Esophagus muscularis mucosa (tissue), 4 donors: ENCODE measurements around the gene ENDOU. TPM values are rescaled to one million over a fixed set of nuclear protein-coding genes. Genes with fewer than 3 reads are reported as not detected.
A peak's percentile ranks its signal among the peaks of the same experiment; 100 is the strongest.

Source experiments
- DNase-seq: peaks from one replicate; pipeline ENCODE4 v3.0.0-alpha.2; 2017; ENCODE audit errors: extremely low spot score
- H3K27ac ChIP-seq, 4 donors: fragments of 200-600 bp; sonication (generic); replicated peaks in 1 of 4; 1 replicate in 3 of 4; 2 replicates in 1 of 4; pipeline ENCODE4 v1.5.1; 2016 to 2019; ENCODE audit warnings: mild to moderate bottlenecking in 1 of 4
- H3K27me3 ChIP-seq, 4 donors: fragments of 200-600 bp; sonication (generic); one replicate each; pipeline versions ENCODE4 v1.5.1 to v1.6.0; 2016 to 2019
- H3K36me3 ChIP-seq, 4 donors: fragments of 200-600 bp; sonication (generic); one replicate each; pipeline ENCODE4 v1.5.1; 2016 to 2019
- H3K4me1 ChIP-seq, 4 donors: fragments of 200-600 bp; sonication (generic); one replicate each; pipeline ENCODE4 v1.5.1; 2016 to 2019
- H3K4me3 ChIP-seq, 4 donors: fragments of 200-600 bp; sonication (generic); 1 replicate in 2 of 4; 2 replicates in 2 of 4; pipeline ENCODE4 v1.5.1; 2016 to 2019; ENCODE audit warnings: mild to moderate bottlenecking in 4 of 4, moderate library complexity in 1 of 4
- H3K9me3 ChIP-seq, 4 donors: fragments of 200-600 bp; sonication (generic); 1 replicate in 3 of 4; 2 replicates in 1 of 4; pipeline ENCODE4 v1.5.1; 2016 to 2019
- EP300 ChIP-seq: sonication (generic); formaldehyde crosslinking; IDR thresholded peaks from one replicate; pipeline ENCODE4 v1.6.1; 2017; ENCODE audit warnings: antibody characterized with exemption
- POLR2A ChIP-seq: fragments of 450-650 bp; IDR thresholded peaks from one replicate; pipeline ENCODE4 v1.6.1; 2017; ENCODE audit warnings: antibody characterized with exemption, moderate library complexity, mild to moderate bottlenecking, low read depth
- POLR2AphosphoS5 ChIP-seq, 2 donors: sonication (generic); formaldehyde crosslinking; IDR thresholded peaks; one replicate each; pipeline ENCODE4 v1.6.1; 2017; ENCODE audit warnings: antibody characterized with exemption in 2 of 2
- WGBS: methylation state at CpG from one replicate; pipeline ENCODE4 v1.1.5; 2018; 5-methylcytosine and 5-hydroxymethylcytosine counted together
- intact Hi-C: fragments of 100-400 bp; cut with DNase I; formaldehyde crosslinking; loops from one replicate; pipeline ENCODE4 v1.15.1; 2023
- total RNA-seq, 4 donors: library from RNA; depleted of rRNA; stranded (reverse); fragments of >200 nt; gene quantifications; one replicate each; pipeline versions ENCODE4 v1.1.0 to v1.2.1, GENCODE V29; 2016
- TF ChIP-seq, protein P1 (sequence below), 3 experiments: fragments of 200-600 bp in 2 of 3; fragments of 450-650 bp in 1 of 3; sonication (generic) in 2 of 3; IDR thresholded peaks; one replicate each; pipeline ENCODE4 v1.5.1; 2017 to 2019; ENCODE audit warnings: antibody characterized with exemption in 3 of 3, mild to moderate bottlenecking in 2 of 3, moderate library complexity in 1 of 3

ENDOU gene
- total RNA-seq, 4 donors from 2014 or later, result 0.39 to 2.0 TPM; not detected in 2

DNA sequence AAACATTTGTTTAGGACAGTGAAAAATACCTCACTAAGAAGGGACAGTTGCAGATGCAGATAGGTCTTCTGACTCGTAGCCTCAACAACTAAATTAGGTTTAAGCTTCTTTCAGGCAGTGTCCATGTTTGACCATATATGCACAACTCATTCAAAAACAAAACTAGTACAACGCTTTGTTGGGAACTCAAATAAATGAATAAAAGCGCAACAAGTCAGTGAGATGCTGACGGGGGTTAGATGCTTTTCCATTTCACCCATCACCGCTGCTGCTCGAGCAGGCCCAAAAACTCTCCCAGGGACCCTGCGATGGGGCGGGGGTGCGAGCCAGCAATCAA lies 20.1 kb downstream of the ENDOU start:
- no peaks in the 10 kb centered on the region for H3K27me3 ChIP-seq
- peak overlapping the region; percentile 82 to 100 (median 95) for H3K4me3 ChIP-seq
- peaks cover 0 to 11% (median 8%) of the 10 kb centered on the region in 4 donors for H3K36me3 ChIP-seq
- peak overlapping the region; percentile 85 to 97 (median 91) for H3K27ac ChIP-seq
- TF ChIP-seq POLR2A (no peak), EP300 (no peak), POLR2AphosphoS5 (IDR thresholded peaks at IDR 0.05) (no peak)
- TF ChIP-seq, protein P1, sequence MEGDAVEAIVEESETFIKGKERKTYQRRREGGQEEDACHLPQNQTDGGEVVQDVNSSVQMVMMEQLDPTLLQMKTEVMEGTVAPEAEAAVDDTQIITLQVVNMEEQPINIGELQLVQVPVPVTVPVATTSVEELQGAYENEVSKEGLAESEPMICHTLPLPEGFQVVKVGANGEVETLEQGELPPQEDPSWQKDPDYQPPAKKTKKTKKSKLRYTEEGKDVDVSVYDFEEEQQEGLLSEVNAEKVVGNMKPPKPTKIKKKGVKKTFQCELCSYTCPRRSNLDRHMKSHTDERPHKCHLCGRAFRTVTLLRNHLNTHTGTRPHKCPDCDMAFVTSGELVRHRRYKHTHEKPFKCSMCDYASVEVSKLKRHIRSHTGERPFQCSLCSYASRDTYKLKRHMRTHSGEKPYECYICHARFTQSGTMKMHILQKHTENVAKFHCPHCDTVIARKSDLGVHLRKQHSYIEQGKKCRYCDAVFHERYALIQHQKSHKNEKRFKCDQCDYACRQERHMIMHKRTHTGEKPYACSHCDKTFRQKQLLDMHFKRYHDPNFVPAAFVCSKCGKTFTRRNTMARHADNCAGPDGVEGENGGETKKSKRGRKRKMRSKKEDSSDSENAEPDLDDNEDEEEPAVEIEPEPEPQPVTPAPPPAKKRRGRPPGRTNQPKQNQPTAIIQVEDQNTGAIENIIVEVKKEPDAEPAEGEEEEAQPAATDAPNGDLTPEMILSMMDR (IDR thresholded peaks at IDR 0.05), result no peak
- no peak for DNase-seq
- WGBS, result 1% methylated on average over 9 of the region's 9 CpGs
- intact Hi-C loops, result no loop called here
- H3K4me1 ChIP-seq, result peaks cover 12 to 32% (median 28%) of the 10 kb centered on the region in 4 donors
- no peaks in the 10 kb centered on the region for H3K9me3 ChIP-seq

DNA sequence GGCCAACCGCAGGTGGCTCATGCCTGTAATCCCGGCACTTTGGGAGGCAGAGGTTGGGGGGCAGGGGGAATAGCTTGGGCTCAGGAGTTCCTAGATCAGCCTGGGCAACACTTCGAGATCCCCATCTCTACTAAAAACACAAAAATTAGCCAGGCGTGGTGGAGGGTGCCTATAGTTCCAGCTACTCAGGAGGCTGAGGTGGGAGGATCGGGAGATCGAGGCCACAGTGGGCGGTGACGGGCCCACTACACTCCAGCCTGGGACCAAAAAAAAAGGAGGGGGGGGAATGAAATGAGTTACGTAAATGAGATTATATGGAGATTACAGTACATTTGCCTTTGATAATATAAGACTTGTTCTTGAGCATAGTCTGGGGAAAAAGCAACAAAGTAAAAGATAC lies 20.6 kb downstream of the ENDOU start:
- TF ChIP-seq POLR2AphosphoS5 (IDR thresholded peaks at IDR 0.05), result no peak
- TF ChIP-seq EP300, result no peak
- TF ChIP-seq, protein P1 (IDR thresholded peaks at IDR 0.05), result no peak
- TF ChIP-seq POLR2A, result no peak
- WGBS, result 93% methylated on average over 9 of the region's 9 CpGs
- no peak for DNase-seq
- no peaks in the 10 kb centered on the region for H3K9me3 ChIP-seq
- peak overlapping the region in 2 of 4 donors; percentile 90 to 97 for H3K27ac ChIP-seq
- H3K36me3 ChIP-seq, result peaks cover 0 to 16% (median 12%) of the 10 kb centered on the region in 4 donors
- intact Hi-C loops, result no loop called here
- H3K4me1 ChIP-seq, result peaks cover 12 to 32% (median 28%) of the 10 kb centered on the region in 4 donors
- H3K4me3 ChIP-seq, result peak overlapping the region; percentile 82 to 100 (median 95)
- no peaks in the 10 kb centered on the region for H3K27me3 ChIP-seq

DNA sequence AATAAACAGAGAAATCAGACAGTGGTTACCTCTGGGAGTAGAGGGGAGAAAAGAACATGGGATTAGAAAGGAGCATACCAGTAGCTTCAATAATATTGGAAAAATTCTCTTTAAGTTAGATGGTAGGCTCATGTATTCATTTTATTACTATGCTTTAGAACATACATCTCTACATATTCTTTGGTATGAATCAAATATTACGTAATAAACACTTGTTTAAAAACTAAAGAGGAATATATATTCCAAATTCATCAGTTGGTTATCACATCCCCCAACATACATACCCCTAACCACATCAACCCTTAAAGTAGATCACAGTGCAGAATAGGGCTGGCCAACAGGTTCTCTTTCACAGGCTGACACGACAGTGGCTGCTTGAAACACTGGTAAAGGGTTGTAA lies 25.0 kb downstream of the ENDOU start:
- DNase-seq, result no peak
- TF ChIP-seq, protein P1 (IDR thresholded peaks at IDR 0.05), result no peak
- TF ChIP-seq EP300, result no peak
- no peak for TF ChIP-seq POLR2AphosphoS5 (IDR thresholded peaks at IDR 0.05)
- Histone ChIP-seq H3K27ac (no peak overlapping the region), H3K4me3 (no peak overlapping the region), H3K4me1 (peaks cover 7 to 17% (median 15%) of the 10 kb centered on the region in 4 donors), H3K9me3 (no peaks in the 10 kb centered on the region), H3K27me3 (no peaks in the 10 kb centered on the region), H3K36me3 (peaks cover 6 to 47% (median 31%) of the 10 kb centered on the region in 4 donors)
- intact Hi-C loops, result no loop called here
- 94% methylated on average over 2 of the region's 2 CpGs for WGBS

DNA sequence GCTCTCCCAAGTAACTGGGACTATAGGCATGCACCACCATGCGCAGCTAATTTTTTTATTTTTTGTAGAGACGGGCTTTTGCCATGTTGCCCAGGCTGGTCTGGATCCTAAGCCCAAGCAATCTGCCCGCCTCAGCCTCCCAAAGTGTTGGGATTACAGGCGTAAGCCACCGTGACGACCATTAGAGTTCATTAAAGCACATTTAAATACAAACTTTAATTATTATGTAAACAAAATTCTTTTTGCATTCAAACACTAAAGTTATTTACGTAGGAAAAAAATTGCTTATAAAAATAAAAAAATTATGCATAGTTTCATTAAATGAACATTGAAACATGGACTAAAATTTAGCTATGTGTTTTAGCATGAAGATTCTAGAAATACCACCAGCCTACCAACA lies 26.7 kb downstream of the ENDOU start:
- peaks cover 0 to under 1% (median 0%) of the 10 kb centered on the region in 4 donors for H3K4me1 ChIP-seq
- H3K27ac ChIP-seq, result no peak overlapping the region
- no peak for TF ChIP-seq POLR2A
- no peak for TF ChIP-seq POLR2AphosphoS5 (IDR thresholded peaks at IDR 0.05)
- TF ChIP-seq EP300, result no peak
- TF ChIP-seq, protein P1 (IDR thresholded peaks at IDR 0.05), result no peak
- intact Hi-C loops, result no loop called here
- H3K27me3 ChIP-seq, result no peaks in the 10 kb centered on the region
- WGBS, result 93% methylated on average over 7 of the region's 7 CpGs
- no peak for DNase-seq
- H3K36me3 ChIP-seq, result peaks cover 6 to 58% (median 36%) of the 10 kb centered on the region in 4 donors
- H3K4me3 ChIP-seq, result no peak overlapping the region
- no peaks in the 10 kb centered on the region for H3K9me3 ChIP-seq

DNA sequence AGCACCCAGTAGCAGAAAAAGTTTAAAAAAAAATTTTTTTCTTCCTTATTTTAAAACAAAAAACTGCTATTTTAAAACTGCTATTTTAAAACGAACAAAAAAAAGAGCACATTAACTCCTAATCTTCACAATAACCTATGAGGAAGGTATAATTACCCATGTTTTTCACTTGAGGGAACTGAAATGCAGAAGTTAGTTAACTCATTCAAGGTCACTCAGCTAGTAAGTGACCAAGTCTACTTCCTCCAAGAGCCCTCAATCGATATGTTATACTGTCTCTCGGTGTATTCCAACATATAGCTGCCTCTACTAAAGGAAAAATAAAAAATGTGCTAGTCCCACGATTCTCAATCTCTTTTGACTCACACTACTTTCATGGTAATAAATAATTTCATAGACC lies 27.2 kb downstream of the ENDOU start:
- DNase-seq, result no peak
- H3K27ac ChIP-seq, result no peak overlapping the region
- H3K9me3 ChIP-seq, result no peaks in the 10 kb centered on the region
- no peak overlapping the region for H3K4me3 ChIP-seq
- TF ChIP-seq, protein P1 (IDR thresholded peaks at IDR 0.05), result no peak
- no peak for TF ChIP-seq POLR2A
- no peak for TF ChIP-seq POLR2AphosphoS5 (IDR thresholded peaks at IDR 0.05)
- TF ChIP-seq EP300, result no peak
- intact Hi-C loops, result no loop called here
- H3K36me3 ChIP-seq, result peaks cover 10 to 60% (median 41%) of the 10 kb centered on the region in 4 donors
- H3K27me3 ChIP-seq, result no peaks in the 10 kb centered on the region
- no peaks in the 10 kb centered on the region for H3K4me1 ChIP-seq
- 87% methylated on average over 4 of the region's 4 CpGs for WGBS
